ENCODE data around the gene CHCHD3.
"Not testable (repeated sequence)": the region's sequence is repeated elsewhere in the genome, so short reads cannot be mapped to it uniquely, and the experiment has no call there.

Gene CHCHD3

GRCh38 chr7:133040178-133040577 is 41.7 kb downstream of the CHCHD3 start:
- DNase-seq: no peak

DNA sequence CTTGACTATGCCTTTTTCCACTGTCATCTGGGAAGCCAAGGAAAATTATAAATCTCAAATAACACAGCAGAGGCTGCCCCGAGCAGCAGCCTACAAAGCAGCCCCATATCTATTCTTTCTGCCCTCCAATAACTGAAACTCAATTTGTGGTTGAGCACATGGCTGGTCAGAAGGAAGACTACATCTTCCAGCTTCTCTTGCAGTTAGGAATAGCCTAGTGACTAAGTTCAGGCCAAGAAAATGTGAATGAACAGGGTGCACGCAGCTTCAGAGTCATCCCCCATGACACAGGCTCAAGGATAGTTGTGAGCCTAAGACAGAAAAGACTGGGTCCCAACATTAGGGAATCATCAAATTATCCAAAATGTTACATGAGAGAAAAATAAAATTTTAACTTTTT is 42.3 kb downstream of the CHCHD3 start:
- DNase-seq: no peak

GRCh38 chr7:133036289-133036688 is 45.6 kb downstream of the CHCHD3 start:
- DNase-seq: no peak

- not testable (repeated sequence) for DNase-seq
Observed at GRCh38 chr7:133035240-133035639, 46.6 kb downstream of the CHCHD3 start.

DNA sequence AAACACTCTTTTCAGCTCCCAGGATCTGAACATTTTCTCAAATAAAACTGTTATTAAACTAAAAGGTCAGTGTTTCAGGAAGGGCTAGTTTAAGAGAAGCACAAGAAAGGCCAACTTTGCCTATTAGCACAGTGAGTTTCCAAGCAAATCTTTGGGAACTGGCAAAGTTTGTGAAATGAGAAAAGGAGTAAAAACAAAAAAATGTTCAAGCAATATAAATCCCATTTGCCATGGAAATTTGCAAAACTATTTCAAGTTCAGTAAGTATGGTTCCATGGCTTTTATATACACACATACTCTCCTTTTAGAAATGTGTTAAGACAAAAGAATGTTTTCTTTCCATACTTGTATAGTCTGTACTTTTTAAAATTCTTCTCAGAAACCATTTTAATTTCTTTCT is 51.5 kb downstream of the CHCHD3 start:
- no peak for DNase-seq

GRCh38 chr7:133029463-133029862 is 52.4 kb downstream of the CHCHD3 start:
- DNase-seq: no peak

GRCh38 chr7:133027397-133027796 is 54.5 kb downstream of the CHCHD3 start:
- no peak for DNase-seq

- no peak for DNase-seq
Observed at GRCh38 chr7:133026210-133026859, 55.6 kb downstream of the CHCHD3 start.

GRCh38 chr7:133025056-133025455 is 56.8 kb downstream of the CHCHD3 start:
- no peak for DNase-seq

DNA sequence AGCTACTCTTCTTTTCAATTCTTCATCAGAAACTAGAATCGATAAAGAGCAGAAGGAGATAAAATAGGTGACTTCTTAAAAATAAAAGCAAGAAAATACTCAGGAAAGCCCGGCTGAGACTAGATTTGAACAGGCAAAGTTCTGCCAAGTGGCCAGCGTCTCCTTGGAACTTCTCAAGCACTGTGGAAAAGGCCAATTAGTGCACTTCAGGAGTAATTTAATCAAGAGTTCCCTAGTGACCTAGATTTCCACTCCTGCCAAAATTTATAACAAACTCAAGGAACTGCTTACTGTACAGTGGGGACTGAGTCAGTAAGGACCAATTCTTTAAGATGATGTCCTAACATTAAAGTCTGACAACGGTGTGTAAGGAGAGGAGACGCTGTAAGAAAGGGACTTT is 57.3 kb downstream of the CHCHD3 start:
- DNase-seq: no peak

- DNase-seq: no peak
Observed at GRCh38 chr7:133023370-133024071, 58.4 kb downstream of the CHCHD3 start.

GRCh38 chr7:133022661-133023060 is 59.2 kb downstream of the CHCHD3 start:
- DNase-seq: no peak

GRCh38 chr7:133021196-133021595 is 60.7 kb downstream of the CHCHD3 start:
- DNase-seq: no peak

DNA sequence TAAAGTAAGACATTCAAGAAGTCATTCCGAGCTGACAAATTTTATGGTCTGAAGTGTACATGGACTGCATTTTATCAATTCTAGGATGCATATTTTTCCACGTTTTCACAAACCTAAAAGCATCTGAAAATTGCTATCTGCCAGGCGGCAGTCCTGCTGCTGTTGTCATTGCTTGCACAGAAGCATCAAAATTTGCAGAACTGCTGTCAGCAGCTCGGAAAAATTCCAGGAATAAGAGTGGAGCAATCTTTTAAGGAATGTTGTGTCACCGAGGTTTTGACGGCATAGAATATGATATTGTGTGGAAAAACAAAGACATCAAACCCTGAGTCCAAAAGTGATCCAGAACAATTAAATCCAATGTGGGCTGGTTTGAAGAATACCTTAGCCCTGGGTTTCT is 61.4 kb downstream of the CHCHD3 start:
- DNase-seq: no peak

GRCh38 chr7:133019590-133019989 is 62.3 kb downstream of the CHCHD3 start:
- DNase-seq: no peak

- no peak for DNase-seq
Observed at GRCh38 chr7:133016604-133017003, 65.3 kb downstream of the CHCHD3 start.

GRCh38 chr7:133015888-133016287 is 66.0 kb downstream of the CHCHD3 start:
- no peak for DNase-seq

GRCh38 chr7:133011746-133012145 is 70.1 kb downstream of the CHCHD3 start:
- no peak for DNase-seq

DNA sequence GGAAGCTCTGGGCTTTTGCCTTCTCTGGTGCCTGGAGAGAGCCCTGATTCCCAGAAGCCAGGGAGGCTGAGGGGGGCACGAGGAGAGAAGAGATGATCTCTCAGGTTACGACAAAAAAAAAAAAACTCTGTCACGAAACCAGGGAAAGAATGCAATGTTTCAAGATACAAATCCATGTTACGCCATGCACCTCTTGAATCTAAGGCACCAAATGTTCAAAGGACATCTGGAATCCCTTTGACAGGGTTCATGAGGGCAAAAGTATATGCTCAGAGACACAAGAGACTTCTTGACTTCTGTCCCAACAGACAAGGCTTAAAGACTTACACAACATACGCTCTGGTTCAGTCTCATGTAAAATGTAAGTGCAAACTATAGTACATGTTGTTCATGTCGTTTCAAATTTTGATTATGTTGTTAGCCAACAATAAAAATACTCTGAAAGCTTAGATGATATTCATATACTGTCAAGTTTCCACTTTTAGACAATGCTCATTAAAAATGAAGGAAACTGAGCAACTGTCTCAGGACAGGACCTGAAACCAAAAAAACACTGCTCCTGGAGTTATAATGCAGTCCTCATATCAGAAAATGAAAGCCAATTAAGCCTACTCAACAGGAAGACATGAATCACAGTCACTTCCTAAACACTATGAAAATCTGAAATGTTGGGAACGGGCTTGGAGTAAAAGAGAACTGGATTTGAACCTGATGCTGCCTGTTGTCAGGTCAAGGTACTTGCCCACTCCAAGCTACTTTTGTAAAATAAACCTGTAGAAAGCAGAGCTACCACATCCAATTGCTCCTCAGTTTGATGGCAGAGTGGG is 72.3 kb downstream of the CHCHD3 start:
- DNase-seq: no peak

DNA sequence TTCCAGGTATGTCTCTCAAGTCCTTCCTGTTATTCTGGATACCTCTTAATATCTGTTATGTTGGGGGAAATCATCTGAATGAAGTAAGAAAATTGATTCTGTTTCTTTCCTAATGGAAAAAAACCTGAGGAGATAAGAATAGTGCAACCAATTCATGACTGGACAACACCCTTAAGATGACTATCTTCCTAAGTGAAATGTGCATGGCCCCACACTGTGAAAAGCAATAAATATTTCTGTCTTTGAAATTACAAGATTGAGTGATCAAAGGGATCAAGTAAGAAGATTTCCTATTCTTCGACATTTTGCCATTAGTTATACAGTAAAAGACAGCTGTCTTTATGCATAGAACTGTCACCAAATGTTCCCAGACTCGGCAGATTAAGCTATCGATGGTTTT is 73.9 kb downstream of the CHCHD3 start:
- no peak for DNase-seq

DNA sequence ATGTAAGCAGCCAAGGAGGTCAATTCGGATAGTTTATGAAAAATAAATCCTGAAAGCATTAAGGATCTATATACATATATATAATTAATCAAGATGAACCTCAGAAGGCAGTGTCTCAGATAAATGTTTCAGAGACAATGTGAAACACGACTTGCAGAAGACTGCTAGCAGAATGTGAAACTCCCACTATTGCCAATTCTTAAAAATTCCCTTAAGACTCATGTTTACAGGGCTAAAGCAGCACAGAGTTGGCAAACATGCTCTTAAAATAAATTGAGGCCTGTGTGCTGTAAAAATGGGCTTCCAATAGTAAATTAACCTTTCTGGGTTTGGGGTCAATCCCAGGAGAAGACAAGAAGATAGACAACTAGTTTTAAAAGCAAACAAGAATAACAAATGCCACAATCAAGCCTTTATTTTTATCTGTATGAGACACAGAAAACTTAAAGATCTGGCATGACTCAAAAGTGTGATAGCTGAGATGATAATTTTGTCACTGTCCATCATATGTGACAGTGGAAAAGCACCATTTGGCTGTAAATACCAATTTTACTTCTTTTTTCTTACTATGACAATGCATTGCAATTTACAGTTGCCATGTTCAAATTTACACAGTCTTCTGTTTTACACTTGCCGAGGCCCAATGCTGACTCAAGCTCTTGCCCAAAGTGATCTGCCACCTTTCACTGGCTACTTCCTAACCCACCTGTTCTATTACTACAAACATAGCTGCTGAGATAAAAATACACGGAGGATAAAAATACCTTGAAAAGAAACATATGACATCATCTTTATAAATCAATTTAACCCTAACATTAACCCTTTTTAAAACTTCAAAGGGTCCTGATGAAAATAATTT is 78.6 kb downstream of the CHCHD3 start:
- no peak for DNase-seq

DNA sequence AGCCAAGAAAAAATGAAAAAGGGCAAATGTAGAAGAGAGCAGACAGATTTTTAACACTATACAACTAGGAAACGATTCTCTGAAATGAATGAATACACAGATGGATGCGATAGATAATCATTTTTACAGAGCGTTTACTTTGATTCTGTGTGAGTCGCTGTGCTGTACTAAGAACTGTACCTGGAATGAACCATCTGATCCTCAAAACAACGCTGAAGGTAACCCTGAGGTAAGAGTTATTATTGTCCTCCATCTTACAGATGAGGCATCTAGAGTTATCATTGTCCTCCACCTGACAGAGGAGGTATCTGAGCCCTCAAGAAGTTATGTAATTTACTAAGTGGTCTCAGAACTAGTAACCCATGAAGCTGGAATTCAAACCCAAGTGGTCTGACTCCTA is 80.2 kb downstream of the CHCHD3 start:
- DNase-seq: no peak

GRCh38 chr7:132999845-133000244 is 82.0 kb downstream of the CHCHD3 start:
- no peak for DNase-seq
